HepG2 (cell line): Measurements from ENCODE around the gene CLEC16A. TPM values are rescaled to one million over a fixed set of nuclear protein-coding genes. Genes with fewer than 3 reads are reported as not detected.
A peak's percentile ranks its signal among the peaks of the same experiment; 100 is the strongest.

Experiments used
- ATAC-seq: fragments of 200-7000 bp; cut with Tn5 transposase; 3 replicates; pipeline ENCODE4 v1.9.1; 2020; ENCODE audit warnings: mild to moderate bottlenecking, moderate library complexity
- BruUV-seq: library from RNA; stranded (reverse); fragments of 400-500 nt; replicated peaks from 2 replicates; lab custom pipeline; 2021; lab: Mats Ljungman, UMichigan
- CTCF ChIA-PET: fragments of 300-600 bp; formaldehyde crosslinking; extraction: SDS; loops from one replicate; lab custom pipeline; 2021; ENCODE audit warnings: low total read pairs, inconsistent platforms, low intra/inter-chr PET ratio; lab: Yijun Ruan, JAX
- POLR2A ChIA-PET: fragments of 350-600 bp; sonication (Branson Sonifier 250); formaldehyde crosslinking; loops from one replicate; lab custom pipeline; 2020; ENCODE audit warnings: antibody characterized with exemption, inconsistent platforms; lab: Yijun Ruan, JAX
- DNase-seq: peaks from one replicate; pipeline ENCODE4 v3.0.0-alpha.2; 2015; ENCODE audit warnings: low spot score
- FAIRE-seq: peaks from 3 replicates; lab custom pipeline; 2011; peaks lifted over from hg19 to GRCh38; lab: Jason Lieb, UNC
- H2AFZ ChIP-seq: one replicate; pipeline ENCODE4 v1.6.1; 2011; ENCODE audit warnings: low read length, inconsistent platforms
- H3K27ac ChIP-seq: fragments of 300-600 bp; 3 replicates; pipeline ENCODE4 v1.8.0; 2011; ENCODE audit warnings: mixed run types, mild to moderate bottlenecking, mixed read lengths, low read length, inconsistent platforms; ENCODE audit not compliant: insufficient read depth; ENCODE audit errors: extremely low read length
- H3K27me3 ChIP-seq, 2 experiments: fragments of 200-600 bp in 1 of 2; 2 replicates in 1 of 2; 3 replicates in 1 of 2; pipeline versions ENCODE4 v1.6.0 to v1.8.0; 2011; ENCODE audit warnings: low read length in 2 of 2, mild to moderate bottlenecking in 2 of 2, moderate library complexity in 2 of 2, inconsistent platforms in 1 of 2; ENCODE audit not compliant: insufficient read depth in 2 of 2, control insufficient read depth in 1 of 2
- H3K36me3 ChIP-seq, 2 experiments: fragments of 200-600 bp in 1 of 2; replicated peaks in 1 of 2; 2 replicates in 1 of 2; 3 replicates in 1 of 2; pipeline versions ENCODE4 v1.5.1 to v1.8.0; 2011; ENCODE audit warnings: low read length in 2 of 2, inconsistent platforms in 1 of 2; ENCODE audit not compliant: insufficient read depth in 2 of 2, control insufficient read depth in 1 of 2
- H3K4me1 ChIP-seq: 2 replicates; pipeline ENCODE4 v1.5.1; 2012; ENCODE audit warnings: low read length, inconsistent platforms; ENCODE audit not compliant: insufficient read depth
- H3K4me2 ChIP-seq: 2 replicates; pipeline ENCODE4 v1.6.0; 2011; ENCODE audit warnings: low read depth, low read length, inconsistent platforms
- H3K4me3 ChIP-seq, 3 experiments: fragments of 200-600 bp in 1 of 3; sonication (generic), shearing (Covaris generic) in 1 of 3; replicated peaks in 1 of 3; 2 replicates each; pipeline ENCODE4 v1.5.1; 2011 to 2016; ENCODE audit warnings: low read length in 3 of 3, inconsistent platforms in 2 of 3, low read depth in 2 of 3, mild to moderate bottlenecking in 2 of 3, control low read depth in 1 of 3, mixed read lengths in 1 of 3; ENCODE audit not compliant: insufficient read depth in 1 of 3
- H3K79me2 ChIP-seq: one replicate; pipeline ENCODE4 v1.6.1; 2011; ENCODE audit warnings: low read length, inconsistent platforms; ENCODE audit not compliant: insufficient read depth
- H3K9ac ChIP-seq: 2 replicates; pipeline ENCODE4 v1.6.0; 2011; ENCODE audit warnings: mild to moderate bottlenecking, low read depth, low read length, inconsistent platforms; ENCODE audit not compliant: insufficient read depth
- H3K9me3 ChIP-seq: 2 replicates; pipeline ENCODE4 v1.5.1; 2012; ENCODE audit warnings: mild to moderate bottlenecking, low read length
- H4K20me1 ChIP-seq: 2 replicates; pipeline ENCODE4 v1.6.0; 2011; ENCODE audit warnings: inconsistent platforms, mild to moderate bottlenecking, low read length, moderate library complexity; ENCODE audit not compliant: insufficient read depth
- CCAR2 ChIP-seq: fragments of 200-400 bp; formaldehyde crosslinking; optimal IDR thresholded peaks from 2 replicates; pipeline ENCODE3; 2018; ENCODE audit warnings: low read depth, mild to moderate bottlenecking, low read length, moderate library complexity
- FOXP1 ChIP-seq, 2 experiments: fragments of 450-650 bp in 1 of 2; IDR thresholded peaks; 2 replicates each; pipeline ENCODE4 v1.6.1; 2017 to 2018; ENCODE audit warnings: antibody characterized with exemption in 1 of 2
- GATAD1 ChIP-seq: IDR thresholded peaks from 2 replicates; pipeline ENCODE4 v1.6.1; 2016; ENCODE audit warnings: missing genetic modification reagents, missing compliant biosample characterization
- HNRNPK ChIP-seq: fragments of 200-400 bp; formaldehyde crosslinking; IDR thresholded peaks from 2 replicates; pipeline ENCODE4 v1.6.1; 2018; ENCODE audit warnings: low read length, low read depth, moderate library complexity, mild to moderate bottlenecking; ENCODE audit not compliant: poor library complexity, severe bottlenecking
- KLF12 ChIP-seq: sonication (generic); formaldehyde crosslinking; IDR thresholded peaks from 2 replicates; pipeline ENCODE4 v1.4.0; 2020; ENCODE audit warnings: missing genetic modification reagents, borderline replicate concordance
- MYC ChIP-seq: sonication (generic); formaldehyde crosslinking; IDR thresholded peaks from 2 replicates; pipeline ENCODE4 v1.9.0; 2021; ENCODE audit warnings: missing genetic modification reagents, borderline replicate concordance
- MYPOP ChIP-seq: sonication (generic); formaldehyde crosslinking; IDR thresholded peaks from 2 replicates; pipeline ENCODE4 v1.8.1; 2023; ENCODE audit warnings: mild to moderate bottlenecking, moderate library complexity, missing genetic modification reagents
- NR2F6 ChIP-seq, 2 experiments: IDR thresholded peaks; 2 replicates each; pipeline ENCODE4 v1.6.1; 2016; ENCODE audit warnings: antibody characterized with exemption in 1 of 2, mild to moderate bottlenecking in 1 of 2
- PCBP1 ChIP-seq: fragments of 200-400 bp; formaldehyde crosslinking; IDR thresholded peaks from 2 replicates; pipeline ENCODE4 v1.6.1; 2017; ENCODE audit warnings: mild to moderate bottlenecking, low read depth, low read length, borderline replicate concordance
- PCBP2 ChIP-seq: fragments of 200-400 bp; formaldehyde crosslinking; optimal IDR thresholded peaks from 2 replicates; pipeline ENCODE3; 2018; ENCODE audit warnings: low read length, low read depth; ENCODE audit not compliant: poor library complexity, severe bottlenecking
- SIX4 ChIP-seq: sonication (generic); formaldehyde crosslinking; IDR thresholded peaks from 2 replicates; pipeline ENCODE4 v1.4.0; 2020; ENCODE audit warnings: missing genetic modification reagents
- SNAPC5 ChIP-seq: sonication (generic); formaldehyde crosslinking; IDR thresholded peaks from 2 replicates; pipeline ENCODE4 v1.8.1; 2023; ENCODE audit warnings: mild to moderate bottlenecking, missing genetic modification reagents, borderline replicate concordance
- ZNF121 ChIP-seq: sonication (generic); formaldehyde crosslinking; IDR thresholded peaks from 2 replicates; pipeline ENCODE4 v1.5.0; 2020; ENCODE audit warnings: mild to moderate bottlenecking, missing genetic modification reagents
- ZNF256 ChIP-seq: sonication (generic); formaldehyde crosslinking; conservative IDR thresholded peaks from 2 replicates; pipeline ENCODE4 v1.4.0; 2020; ENCODE audit warnings: missing genetic modification reagents
- ZNF414 ChIP-seq: sonication (generic); formaldehyde crosslinking; IDR thresholded peaks from 2 replicates; pipeline ENCODE4 v1.5.0; 2020; ENCODE audit warnings: missing genetic modification reagents
- ZNF709 ChIP-seq: sonication (generic); formaldehyde crosslinking; IDR thresholded peaks from 2 replicates; pipeline ENCODE4 v1.5.0; 2020; ENCODE audit warnings: mild to moderate bottlenecking, missing genetic modification reagents
- ZNF777 ChIP-seq: sonication (generic); formaldehyde crosslinking; IDR thresholded peaks from 2 replicates; pipeline ENCODE4 v1.4.0; 2020; ENCODE audit warnings: missing genetic modification reagents
- ZSCAN9 ChIP-seq: IDR thresholded peaks from 2 replicates; pipeline ENCODE4 v1.6.1; 2016; ENCODE audit warnings: borderline replicate concordance
- WGBS: methylation state at CpG from one replicate; pipeline ENCODE4 v1.1.6; 2017; ENCODE audit warnings: low lambda C conversion rate; 5-methylcytosine and 5-hydroxymethylcytosine counted together
- in situ Hi-C: cut with HindIII; loops from 2 replicates; pipeline ENCODE4 v1.10.0; 2017; ENCODE audit warnings: low pct_unique_long_range_greater_than_20kb; ENCODE audit not compliant: extremely low pct_ligation_motif_present
- intact Hi-C: fragments of 100-400 bp; cut with micrococcal nuclease; formaldehyde crosslinking; loops from one replicate; pipeline ENCODE4 v1.10.0; 2022; ENCODE audit not compliant: unreplicated experiment
- polyA plus RNA-seq, 8 experiments: library from polyadenylated mRNA; depleted of rRNA in 3 of 8; stranded (reverse) in 7 of 8; unstranded in 1 of 8; fragments of >200 nt; fragmentation: Illumina TruSeq in 4 of 8; extraction: Trizol in 4 of 8; gene quantifications; 2 replicates each; pipeline versions ENCODE4 v1.2.1 to v1.2.3, GENCODE V29; 2011 to 2016; ENCODE audit warnings: low read depth in 4 of 8, missing spikeins in 1 of 8, mixed read lengths in 1 of 8; ENCODE audit not compliant: insufficient read depth in 1 of 8
- total RNA-seq, 5 experiments: library from RNA; depleted of rRNA; stranded (reverse); fragments of >200 nt; fragmentation: Illumina TruSeq; extraction: Trizol; gene quantifications; 2 replicates each; pipeline ENCODE4 v1.2.3, GENCODE V29; 2016; ENCODE audit warnings: low read depth in 1 of 5

Gene CLEC16A
- total and polyA plus RNA-seq, 2 of the 13 experiments (the other 11 are each of a cell fraction or from before 2014, with no cell fraction given) = 8.5 to 10.3 TPM

GRCh38 chr16:11198375-11198774 lies 254.0 kb downstream of the CLEC16A start:
- TF ChIP-seq PCBP1 (0 out of 2 replicates have a peak, but pooled peaks have one; percentile 67), ZNF256 (CRISPR knock-in tag) (no peak), CCAR2 (peak; percentile 56), ZNF121 (CRISPR knock-in tag) (peak; percentile 34; the same call in 1 of the 2 replicates), PCBP2 (peak; percentile 96), SNAPC5 (CRISPR knock-in tag) (no peak), HNRNPK (peak; percentile 90)
- Histone ChIP-seq H2AFZ (no peak overlapping the region), H3K27me3 (peaks cover 11 to 53% of the 10 kb centered on the region in 2 experiments), H3K9me3 (no peaks in the 10 kb centered on the region), H3K9ac (no peak overlapping the region), H3K79me2 (no peaks in the 10 kb centered on the region), H4K20me1 (no peaks in the 10 kb centered on the region), H3K4me2 (no peak overlapping the region), H3K4me1 (peaks cover 33% of the 10 kb centered on the region), H3K36me3 (no peaks in the 10 kb centered on the region), H3K4me3 (no peak overlapping the region), H3K27ac (no peak overlapping the region)
- DNase-seq = no peak
- FAIRE-seq = no peak
- POLR2A ChIA-PET = no interaction called here
- no TSS peak for BruUV-seq
- CTCF ChIA-PET = no interaction called here
- in situ Hi-C loops = no loop called here
- intact Hi-C loops = no loop called here
- 17% methylated on average over 5 of the region's 5 CpGs for WGBS
- no peak for ATAC-seq

GRCh38 chr16:11198828-11199227 lies 254.5 kb downstream of the CLEC16A start:
- CTCF ChIA-PET = no interaction called here
- Histone ChIP-seq H3K4me1 (peaks cover 33% of the 10 kb centered on the region), H3K4me2 (no peak overlapping the region), H3K9ac (no peak overlapping the region), H3K9me3 (no peaks in the 10 kb centered on the region), H3K27me3 (peaks cover 11 to 53% of the 10 kb centered on the region in 2 experiments), H3K4me3 (no peak overlapping the region), H3K27ac (no peak overlapping the region), H3K79me2 (no peaks in the 10 kb centered on the region), H2AFZ (no peak overlapping the region), H3K36me3 (no peaks in the 10 kb centered on the region), H4K20me1 (no peaks in the 10 kb centered on the region)
- in situ Hi-C loops (no loop called here), intact Hi-C loops (no loop called here)
- ATAC-seq = peak; percentile 7; the same call in 2 of the 3 replicates
- no peak for FAIRE-seq
- no TSS peak for BruUV-seq
- POLR2A ChIA-PET = interaction anchor here (1.4 kb wide), 1 partner anchor 56 kb away, joined by 4 read pairs; no protein-coding TSS in a partner anchor
- WGBS = 27% methylated on average over 7 of the region's 8 CpGs
- DNase-seq = no peak
- TF ChIP-seq ZNF709 (CRISPR knock-in tag) = no peak
- TF ChIP-seq NR2F6 (IDR thresholded peaks at IDR 0.05) = no peak
- no peak for TF ChIP-seq NR2F6 (CRISPR knock-in tag; IDR thresholded peaks at IDR 0.05)
- no peak for TF ChIP-seq KLF12 (CRISPR knock-in tag)
- TF ChIP-seq ZNF414 (CRISPR knock-in tag) = no peak
- no peak for TF ChIP-seq SIX4 (CRISPR knock-in tag)
- TF ChIP-seq GATAD1 (CRISPR knock-in tag) = no peak
- no peak for TF ChIP-seq FOXP1 (IDR thresholded peaks at IDR 0.05)
- TF ChIP-seq FOXP1 (CRISPR knock-in tag; IDR thresholded peaks at IDR 0.05) = no peak
- TF ChIP-seq MYPOP (CRISPR knock-in tag) = no peak
- no peak for TF ChIP-seq ZNF777 (CRISPR knock-in tag)
- no peak for TF ChIP-seq ZSCAN9 (CRISPR knock-in tag)
- TF ChIP-seq MYC (CRISPR knock-in tag) = no peak
